HCT116 (cell line): ENCODE results near the gene SUPT20HL2. TPM values are rescaled to one million over a fixed set of nuclear protein-coding genes. Genes with fewer than 3 reads are reported as not detected.

ENCODE experiments used
- ATAC-seq: fragments of 200-7000 bp; cut with Tn5 transposase; 2 replicates; pipeline ENCODE4 v1.9.1; 2020; ENCODE audit warnings: mild to moderate bottlenecking, moderate library complexity
- BruUV-seq: library from RNA; stranded (reverse); fragments of 400-500 nt; replicated peaks from 2 replicates; lab custom pipeline; 2021; lab: Mats Ljungman, UMichigan
- CTCF ChIA-PET: fragments of 300-600 bp; sonication (Branson Sonifier 250); formaldehyde crosslinking; loops from one replicate; lab custom pipeline; 2021; ENCODE audit warnings: antibody characterized with exemption; lab: Charles Lee
- POLR2A ChIA-PET: fragments of 300-600, 350-600 bp; sonication (Branson Sonifier 250); formaldehyde crosslinking; loops from one replicate; lab custom pipeline; 2021; ENCODE audit warnings: antibody characterized with exemption; lab: Charles Lee
- RAD21 ChIA-PET, 2 experiments: fragments of 300-600 bp; sonication (Branson Sonifier 250); formaldehyde crosslinking; loops; one replicate each; lab custom pipeline; 2023; ENCODE audit warnings: low total read pairs in 2 of 2; ENCODE audit not compliant: uncharacterized antibody in 2 of 2, unreplicated experiment in 2 of 2, low non-redundant PET in 1 of 2; lab: Charles Lee
- DNase-seq: peaks from one replicate; pipeline ENCODE4 v3.0.0-alpha.2; 2010; ENCODE audit warnings: low read depth, low spot score
- H2AFZ ChIP-seq: fragments of 200-600 bp; shearing (Covaris generic), sonication (generic); 2 replicates; pipeline ENCODE4 v1.6.1; 2017; ENCODE audit warnings: low read depth, mixed run types, mixed read lengths, antibody characterized with exemption, low read length; ENCODE audit not compliant: poor library complexity, severe bottlenecking
- H3K27ac ChIP-seq: 2 replicates; pipeline ENCODE4 v1.5.1; 2012; ENCODE audit warnings: low read depth, low read length
- H3K27me3 ChIP-seq: fragments of 200-600 bp; sonication (generic); 2 replicates; pipeline ENCODE4 v1.6.1; 2016; ENCODE audit warnings: mixed run types, low read length, mixed read lengths; ENCODE audit not compliant: insufficient read depth
- H3K36me3 ChIP-seq, 2 experiments: fragments of 200-500 bp in 1 of 2; fragments of 200-600 bp in 1 of 2; sonication (Bioruptor generic) in 1 of 2; sonication (generic) in 1 of 2; 2 replicates each; pipeline versions ENCODE4 v1.5.1 to v1.6.1; 2014 to 2016; ENCODE audit warnings: low read length in 2 of 2, inconsistent platforms in 1 of 2, mixed read lengths in 1 of 2, mixed run types in 1 of 2; ENCODE audit not compliant: insufficient read depth in 2 of 2, control insufficient read depth in 1 of 2
- H3K4me1 ChIP-seq, 2 experiments: fragments of 200-600 bp in 1 of 2; sonication (generic) in 1 of 2; 2 replicates each; pipeline versions ENCODE4 v1.5.1 to v1.6.1; 2012 to 2017; ENCODE audit warnings: low read length in 2 of 2, inconsistent platforms in 1 of 2, mild to moderate bottlenecking in 1 of 2, mixed read lengths in 1 of 2, mixed run types in 1 of 2, moderate library complexity in 1 of 2; ENCODE audit not compliant: insufficient read depth in 2 of 2, control insufficient read depth in 1 of 2
- H3K4me2 ChIP-seq: fragments of 200-600 bp; sonication (generic); 2 replicates; pipeline ENCODE4 v1.6.1; 2017; ENCODE audit warnings: mixed run types, low read length, mixed read lengths
- H3K4me3 ChIP-seq, 2 experiments: fragments of 200-600 bp in 1 of 2; sonication (generic) in 1 of 2; replicated peaks in 1 of 2; 2 replicates each; pipeline ENCODE4 v1.5.1; 2011 to 2016; ENCODE audit warnings: low read length in 2 of 2, control low read depth in 1 of 2, low read depth in 1 of 2, mild to moderate bottlenecking in 1 of 2, mixed read lengths in 1 of 2, mixed run types in 1 of 2
- H3K79me2 ChIP-seq: fragments of 200-600 bp; sonication (generic); 2 replicates; pipeline ENCODE4 v1.6.1; 2017; ENCODE audit warnings: mild to moderate bottlenecking, mixed run types, low read length, moderate library complexity, mixed read lengths; ENCODE audit not compliant: insufficient read depth
- H3K9ac ChIP-seq: fragments of 200-600 bp; sonication (generic); 2 replicates; pipeline ENCODE4 v1.6.1; 2016; ENCODE audit warnings: low read length, mixed read lengths
- H3K9me2 ChIP-seq: fragments of 200-600 bp; sonication (generic), shearing (Covaris generic); 2 replicates; pipeline ENCODE4 v1.6.1; 2017; ENCODE audit warnings: mixed run types, mild to moderate bottlenecking, moderate library complexity; ENCODE audit not compliant: insufficient read depth
- H3K9me3 ChIP-seq, 2 experiments: fragments of 200-500 bp in 1 of 2; fragments of 200-600 bp in 1 of 2; sonication (Bioruptor generic) in 1 of 2; sonication (generic) in 1 of 2; 2 replicates each; pipeline ENCODE4 v1.6.1; 2014 to 2017; ENCODE audit warnings: low read length in 2 of 2, mixed read lengths in 2 of 2, inconsistent platforms in 1 of 2, low read depth in 1 of 2, mild to moderate bottlenecking in 1 of 2, mixed run types in 1 of 2, moderate library complexity in 1 of 2; ENCODE audit not compliant: control insufficient read depth in 1 of 2, insufficient read depth in 1 of 2
- H4K20me1 ChIP-seq: fragments of 200-600 bp; sonication (generic), shearing (Covaris generic); 2 replicates; pipeline ENCODE4 v1.6.1; 2017; ENCODE audit warnings: mixed run types, mild to moderate bottlenecking, moderate library complexity; ENCODE audit not compliant: insufficient read depth
- SRF ChIP-seq: IDR thresholded peaks from 2 replicates; pipeline ENCODE4 v1.6.1; 2012; ENCODE audit warnings: low read depth
- TCF7L2 ChIP-seq: IDR thresholded peaks from 2 replicates; pipeline ENCODE4 v1.7.0; 2011; ENCODE audit warnings: borderline replicate concordance, inconsistent platforms; ENCODE audit not compliant: insufficient read depth, insufficient read length; ENCODE audit errors: extremely low read depth
- intact Hi-C: fragments of 100-400 bp; cut with micrococcal nuclease; formaldehyde crosslinking; loops from 2 replicates; pipeline ENCODE4 v1.10.0; 2022
- total RNA-seq: library from RNA; stranded (reverse); gene quantifications from one replicate; pipeline ENCODE4 v1.2.1, GENCODE V29; 2021; ENCODE audit not compliant: unreplicated experiment
- TF ChIP-seq, protein P1 (sequence below): IDR thresholded peaks from 2 replicates; pipeline ENCODE4 v1.6.1; 2012; ENCODE audit warnings: low read depth
- TF ChIP-seq, protein P2 (sequence below): IDR thresholded peaks from 2 replicates; pipeline ENCODE4 v1.6.1; 2012
- TF ChIP-seq, protein P3 (sequence below): IDR thresholded peaks from 2 replicates; pipeline ENCODE4 v1.6.1; 2012

SUPT20HL2 gene
- total RNA-seq, 1 experiment from 2014 or later: not detected

DNA sequence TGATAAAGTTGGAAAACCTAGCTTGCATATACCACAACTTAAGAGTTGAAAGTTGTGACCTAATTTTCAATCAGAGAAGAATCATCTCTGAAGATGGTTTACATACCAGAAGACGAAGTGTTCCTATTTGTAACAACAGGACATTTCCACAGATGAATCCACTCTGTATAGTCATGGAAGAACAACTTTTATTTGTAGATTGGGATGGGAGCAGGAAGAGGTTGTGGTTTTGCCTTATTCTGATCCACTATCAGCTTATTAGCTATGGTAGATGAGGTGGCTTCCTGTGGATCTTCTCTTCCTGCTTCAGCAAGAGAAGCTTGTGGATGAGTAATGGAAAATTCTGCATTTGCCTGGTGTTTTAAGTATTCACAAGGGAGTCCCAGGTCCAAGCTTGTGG is 27.9 kb upstream of the SUPT20HL2 start:
- POLR2A ChIA-PET: no interaction called here
- CTCF ChIA-PET: no interaction called here

More for the DNA sequence above, 27.9 kb upstream of the SUPT20HL2 start:
- DNase-seq: no peak
- no peak overlapping the region for H2AFZ ChIP-seq
- BruUV-seq: no TSS peak
- no peak overlapping the region for H3K9ac ChIP-seq
- no peak overlapping the region for H3K4me2 ChIP-seq
- intact Hi-C loops: no loop called here
- H3K9me2 ChIP-seq: no peaks in the 10 kb centered on the region
- RAD21 ChIA-PET: no interaction called here
- no peak overlapping the region for H3K27ac ChIP-seq
- no peaks in the 10 kb centered on the region for H4K20me1 ChIP-seq
- H3K4me3 ChIP-seq: no peak overlapping the region
- TF ChIP-seq, protein P1, sequence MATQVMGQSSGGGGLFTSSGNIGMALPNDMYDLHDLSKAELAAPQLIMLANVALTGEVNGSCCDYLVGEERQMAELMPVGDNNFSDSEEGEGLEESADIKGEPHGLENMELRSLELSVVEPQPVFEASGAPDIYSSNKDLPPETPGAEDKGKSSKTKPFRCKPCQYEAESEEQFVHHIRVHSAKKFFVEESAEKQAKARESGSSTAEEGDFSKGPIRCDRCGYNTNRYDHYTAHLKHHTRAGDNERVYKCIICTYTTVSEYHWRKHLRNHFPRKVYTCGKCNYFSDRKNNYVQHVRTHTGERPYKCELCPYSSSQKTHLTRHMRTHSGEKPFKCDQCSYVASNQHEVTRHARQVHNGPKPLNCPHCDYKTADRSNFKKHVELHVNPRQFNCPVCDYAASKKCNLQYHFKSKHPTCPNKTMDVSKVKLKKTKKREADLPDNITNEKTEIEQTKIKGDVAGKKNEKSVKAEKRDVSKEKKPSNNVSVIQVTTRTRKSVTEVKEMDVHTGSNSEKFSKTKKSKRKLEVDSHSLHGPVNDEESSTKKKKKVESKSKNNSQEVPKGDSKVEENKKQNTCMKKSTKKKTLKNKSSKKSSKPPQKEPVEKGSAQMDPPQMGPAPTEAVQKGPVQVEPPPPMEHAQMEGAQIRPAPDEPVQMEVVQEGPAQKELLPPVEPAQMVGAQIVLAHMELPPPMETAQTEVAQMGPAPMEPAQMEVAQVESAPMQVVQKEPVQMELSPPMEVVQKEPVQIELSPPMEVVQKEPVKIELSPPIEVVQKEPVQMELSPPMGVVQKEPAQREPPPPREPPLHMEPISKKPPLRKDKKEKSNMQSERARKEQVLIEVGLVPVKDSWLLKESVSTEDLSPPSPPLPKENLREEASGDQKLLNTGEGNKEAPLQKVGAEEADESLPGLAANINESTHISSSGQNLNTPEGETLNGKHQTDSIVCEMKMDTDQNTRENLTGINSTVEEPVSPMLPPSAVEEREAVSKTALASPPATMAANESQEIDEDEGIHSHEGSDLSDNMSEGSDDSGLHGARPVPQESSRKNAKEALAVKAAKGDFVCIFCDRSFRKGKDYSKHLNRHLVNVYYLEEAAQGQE: no peak
- TF ChIP-seq, protein P2, sequence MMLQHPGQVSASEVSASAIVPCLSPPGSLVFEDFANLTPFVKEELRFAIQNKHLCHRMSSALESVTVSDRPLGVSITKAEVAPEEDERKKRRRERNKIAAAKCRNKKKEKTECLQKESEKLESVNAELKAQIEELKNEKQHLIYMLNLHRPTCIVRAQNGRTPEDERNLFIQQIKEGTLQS: no peak
- TF ChIP-seq SRF (no peak), TCF7L2 (no peak)
- TF ChIP-seq, protein P3, sequence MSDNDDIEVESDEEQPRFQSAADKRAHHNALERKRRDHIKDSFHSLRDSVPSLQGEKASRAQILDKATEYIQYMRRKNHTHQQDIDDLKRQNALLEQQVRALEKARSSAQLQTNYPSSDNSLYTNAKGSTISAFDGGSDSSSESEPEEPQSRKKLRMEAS: no peak
- H3K9me3 ChIP-seq: no peaks in the 10 kb centered on the region
- ATAC-seq: no peak
- H3K36me3 ChIP-seq: no peaks in the 10 kb centered on the region
- H3K4me1 ChIP-seq: no peaks in the 10 kb centered on the region
- no peaks in the 10 kb centered on the region for H3K79me2 ChIP-seq
- H3K27me3 ChIP-seq: no peaks in the 10 kb centered on the region
